ENCODE data around the gene PCDH9. TPM values are rescaled to one million over a fixed set of nuclear protein-coding genes. Genes with fewer than 3 reads are reported as not detected.

Gene PCDH9
- total and polyA plus RNA-seq, 10 donors: 0.24 to 8.1 (median 3.8) TPM

- Histone ChIP-seq H3K36me3 (no peaks in the 10 kb centered on the region), H3K9me3 (no peaks in the 10 kb centered on the region), H3K27ac (no peak overlapping the region), H3K27me3 (replicated peaks in 1 of 7) (no peaks in the 10 kb centered on the region), H3K4me1 (no peaks in the 10 kb centered on the region), H3K4me3 (no peak overlapping the region)
- intact Hi-C loops (cut with DNase I; ENCODE audit: low total_unique reads): no loop called here
- TF ChIP-seq POLR2AphosphoS5 (IDR thresholded peaks at IDR 0.05) (no peak), POLR2A (IDR thresholded peaks at IDR 0.05) (no peak), CTCF (IDR thresholded peaks at IDR 0.05 in 8 of 11, conservative IDR thresholded peaks at IDR 0.05 in 3 of 11) (no peak)
- DNase-seq: no peak
Observed at GRCh38 chr13:66693656-66694055, 536.5 kb downstream of the PCDH9 start.

GRCh38 chr13:66691149-66691548 is 539.0 kb downstream of the PCDH9 start:
- H3K27ac ChIP-seq: no peak overlapping the region
- TF ChIP-seq POLR2A (IDR thresholded peaks at IDR 0.05) (no peak), POLR2AphosphoS5 (IDR thresholded peaks at IDR 0.05) (no peak), CTCF (IDR thresholded peaks at IDR 0.05 in 8 of 11, conservative IDR thresholded peaks at IDR 0.05 in 3 of 11) (no peak)
- H3K9me3 ChIP-seq: peaks cover 0 to 3% (median under 1%) of the 10 kb centered on the region in 8 donors
- H3K36me3 ChIP-seq: no peaks in the 10 kb centered on the region
- intact Hi-C loops (cut with DNase I; ENCODE audit: low total_unique reads): no loop called here
- WGBS, 5 donors: 50 to 89% (median 59%) methylated on average over 3 of the region's 3 CpGs
- no peak overlapping the region for H3K4me3 ChIP-seq
- no peaks in the 10 kb centered on the region for H3K27me3 ChIP-seq (replicated peaks in 1 of 7)
- DNase-seq: no peak
- H3K4me1 ChIP-seq: no peaks in the 10 kb centered on the region

DNA sequence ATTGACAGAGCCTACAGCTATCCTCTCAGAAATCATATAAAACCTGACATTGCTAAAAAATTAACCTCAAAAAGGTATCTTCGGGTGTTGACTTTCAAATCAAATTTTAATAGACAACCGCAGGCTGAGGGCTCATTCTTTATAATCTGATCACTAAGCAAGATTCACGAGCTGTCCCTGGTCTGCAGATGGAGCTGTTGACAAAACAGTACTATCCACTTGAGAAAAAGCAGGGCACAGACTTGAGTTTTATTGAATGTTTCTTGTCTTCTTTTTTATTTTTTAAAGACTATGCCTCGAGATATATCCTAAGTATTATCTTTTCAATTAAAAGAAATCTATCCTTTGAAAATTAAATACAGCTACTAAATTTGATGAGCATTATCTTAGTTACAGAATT is 540.5 kb downstream of the PCDH9 start:
- no peak overlapping the region for H3K27ac ChIP-seq
- no peaks in the 10 kb centered on the region for H3K27me3 ChIP-seq (replicated peaks in 1 of 7)
- intact Hi-C loops (cut with DNase I; ENCODE audit: low total_unique reads): no loop called here
- TF ChIP-seq CTCF (IDR thresholded peaks at IDR 0.05 in 8 of 11, conservative IDR thresholded peaks at IDR 0.05 in 3 of 11) (peak in 3 of 11 experiments; percentile 4 to 26 (median 7)), POLR2A (IDR thresholded peaks at IDR 0.05) (no peak)
- H3K4me1 ChIP-seq: no peaks in the 10 kb centered on the region
- no peaks in the 10 kb centered on the region for H3K36me3 ChIP-seq
- no peak overlapping the region for H3K4me3 ChIP-seq
- 25 to 55% (median 45%) methylated on average over 4 of the region's 4 CpGs for WGBS, 5 donors
- peaks cover 0 to 18% (median 15%) of the 10 kb centered on the region in 8 donors for H3K9me3 ChIP-seq
- no peak for DNase-seq

- intact Hi-C loops (cut with DNase I; ENCODE audit: low total_unique reads): no loop called here
Observed at GRCh38 chr13:66689037-66689619, 541.0 kb downstream of the PCDH9 start.

More at GRCh38 chr13:66689037-66689619, 541.0 kb downstream of the PCDH9 start:
- H3K27me3 ChIP-seq (replicated peaks in 1 of 7): no peaks in the 10 kb centered on the region
- H3K36me3 ChIP-seq: no peaks in the 10 kb centered on the region
- no peak overlapping the region for H3K27ac ChIP-seq
- H3K4me1 ChIP-seq: no peaks in the 10 kb centered on the region
- no peak for TF ChIP-seq POLR2A (IDR thresholded peaks at IDR 0.05)
- TF ChIP-seq CTCF (IDR thresholded peaks at IDR 0.05 in 8 of 11, conservative IDR thresholded peaks at IDR 0.05 in 3 of 11): peak in 2 of 11 experiments; percentile 9 to 14
- H3K9me3 ChIP-seq: peaks cover 0 to 23% (median 19%) of the 10 kb centered on the region in 8 donors
- DNase-seq: no peak
- 88 to 93% (median 91%) methylated on average over 4 of the region's 4 CpGs for WGBS, 5 donors
- H3K4me3 ChIP-seq: no peak overlapping the region
